HG03135 (cell line): ENCODE results near the gene ATL1.
"Not testable (repeated sequence)": the region's sequence is repeated elsewhere in the genome, so short reads cannot be mapped to it uniquely, and the experiment has no call there.

ENCODE experiments used
- ATAC-seq: cut with Tn5 transposase; IDR thresholded peaks from one replicate; pipeline ENCODE4 v1.9.1; 2021; ENCODE audit warnings: mild to moderate bottlenecking, moderate library complexity; ENCODE audit not compliant: unreplicated experiment

ATL1 gene

DNA sequence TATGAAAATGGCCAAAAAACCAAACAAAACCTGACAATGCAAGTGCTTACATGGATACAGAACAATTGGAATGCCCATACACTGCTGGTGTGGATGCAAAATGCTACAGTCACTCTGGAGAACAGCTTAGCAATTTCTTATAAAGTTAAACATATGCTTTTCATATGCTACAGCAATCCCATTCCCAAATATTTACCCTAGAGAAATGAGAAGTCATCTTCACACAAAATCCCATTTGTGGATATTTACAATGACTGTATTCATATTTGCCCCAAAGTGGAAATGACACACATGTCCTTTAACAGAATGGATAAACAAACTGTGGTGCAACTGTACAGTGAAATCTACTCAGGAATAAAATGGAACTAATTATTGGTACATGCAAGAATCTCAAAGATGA is 87.8 kb downstream of the ATL1 start:
- no peak for ATAC-seq

GRCh38 chr14:50649691-50650090 is 89.7 kb downstream of the ATL1 start:
- no peak for ATAC-seq

GRCh38 chr14:50656776-50657175 is 96.8 kb downstream of the ATL1 start:
- ATAC-seq: no peak

GRCh38 chr14:50657753-50658152 is 97.8 kb downstream of the ATL1 start:
- no peak for ATAC-seq

- ATAC-seq: no peak
Observed at GRCh38 chr14:50658203-50658602, 98.3 kb downstream of the ATL1 start.

DNA sequence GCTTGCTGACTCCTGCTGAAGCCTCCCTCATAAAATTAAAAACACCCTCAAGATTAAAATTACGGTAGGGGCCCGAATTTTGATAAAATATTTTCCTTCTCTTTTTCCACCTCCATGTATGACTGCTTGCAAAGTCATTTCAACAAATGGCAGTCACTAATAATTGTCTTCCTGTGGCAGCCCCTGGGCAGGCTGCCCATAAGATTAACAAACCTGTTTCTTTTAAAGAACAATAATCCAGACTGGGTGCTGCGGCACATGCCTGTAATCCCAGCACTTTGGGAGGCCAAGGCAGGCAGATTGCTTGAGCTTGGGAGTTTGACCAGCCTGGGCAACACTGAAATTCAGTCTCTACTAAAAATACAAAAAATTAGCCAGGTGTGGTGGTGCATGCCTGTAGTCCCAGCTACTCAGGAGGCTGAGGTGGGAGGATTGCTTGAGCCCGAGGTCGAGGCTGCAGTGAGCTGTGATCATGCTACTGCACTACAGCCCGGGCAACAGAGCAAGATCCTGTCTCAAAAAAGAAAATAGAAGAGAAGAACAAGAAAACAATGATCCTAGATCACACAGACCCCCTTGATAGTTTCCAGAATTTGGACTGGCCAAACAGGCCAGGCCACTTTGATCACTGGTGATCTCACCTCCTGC is 99.5 kb downstream of the ATL1 start:
- no peak for ATAC-seq

DNA sequence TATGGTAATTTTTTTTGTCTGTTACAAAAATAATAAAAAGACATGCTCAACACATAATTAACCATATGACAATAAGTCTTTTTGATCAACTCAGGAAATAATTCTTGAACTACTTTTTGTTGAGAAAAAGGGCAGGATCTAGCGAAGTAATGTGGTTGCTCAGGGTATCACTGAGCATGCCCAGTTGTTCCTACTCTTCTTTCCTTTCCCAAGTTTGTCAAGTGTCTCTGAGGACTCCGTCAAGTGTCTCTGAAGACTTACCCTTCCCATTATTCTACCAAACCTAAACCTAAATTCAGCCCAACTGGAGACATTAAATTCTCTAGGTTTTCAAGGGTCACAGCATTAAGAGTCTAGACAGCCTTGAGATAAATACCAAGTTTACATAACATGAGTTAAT is 104.6 kb downstream of the ATL1 start:
- ATAC-seq: not testable (repeated sequence)

DNA sequence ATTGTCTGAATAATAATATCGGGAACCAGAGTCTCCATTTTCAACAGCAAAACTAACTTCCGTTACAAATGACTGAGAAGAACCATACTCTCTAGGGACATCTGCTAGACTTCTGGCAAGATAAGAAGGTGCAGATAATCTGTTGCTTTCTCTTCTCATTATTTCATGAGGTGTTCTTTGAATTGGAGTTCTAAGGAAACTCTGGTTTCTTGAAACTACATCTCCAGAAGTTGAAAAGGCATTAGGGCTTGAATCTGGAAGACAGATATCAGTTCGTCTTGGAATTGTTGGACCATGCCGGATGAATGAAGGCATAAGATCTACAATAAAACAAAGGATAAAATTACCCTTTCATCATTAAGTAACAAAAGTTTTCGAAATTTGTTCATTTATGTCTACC is 105.4 kb downstream of the ATL1 start:
- ATAC-seq: not testable (repeated sequence)

DNA sequence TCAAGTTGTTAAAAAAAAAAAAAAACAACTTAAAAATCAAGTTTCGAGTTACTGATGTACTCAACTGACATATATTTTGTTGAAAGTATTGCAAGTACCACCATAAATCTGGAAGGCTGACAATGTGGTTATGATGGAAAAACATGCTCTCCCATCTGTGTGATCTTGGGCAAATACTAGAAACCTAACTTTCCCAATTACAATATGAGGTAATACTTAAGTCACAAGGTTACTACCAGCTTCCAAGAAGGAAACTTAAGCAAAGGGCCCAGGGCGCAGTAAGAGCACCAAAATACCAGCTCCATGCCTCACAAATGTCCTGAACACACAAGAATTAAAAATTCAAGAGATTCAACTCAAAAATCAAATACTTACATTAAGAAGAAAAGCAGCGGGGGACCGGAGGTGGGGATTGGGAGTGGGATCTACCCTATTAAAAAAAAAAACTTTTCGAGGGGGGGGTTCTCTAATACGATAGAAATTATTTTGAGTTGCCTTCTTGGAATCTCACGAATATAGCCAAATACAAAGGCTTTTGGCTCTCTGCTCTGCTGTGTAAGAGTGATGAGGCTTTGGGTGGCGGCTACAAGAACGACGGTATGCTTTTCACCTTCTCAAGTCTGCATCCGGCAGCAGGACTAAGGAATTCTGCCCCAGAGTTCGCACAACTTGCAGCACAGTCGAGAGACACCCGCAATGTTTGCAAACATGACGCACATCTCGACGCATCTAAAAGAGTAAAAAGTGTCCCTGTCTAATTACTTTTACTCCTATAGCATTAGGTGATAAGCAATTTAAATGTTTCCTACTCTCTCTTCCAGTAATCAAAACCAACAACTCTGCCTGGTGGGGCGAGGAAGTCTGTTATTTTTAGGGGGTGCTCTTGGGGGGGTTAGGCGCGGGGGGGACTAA is 107.1 kb downstream of the ATL1 start:
- no peak for ATAC-seq

- ATAC-seq: peak; percentile 36
Observed at GRCh38 chr14:50667684-50667995, 107.7 kb downstream of the ATL1 start.

DNA sequence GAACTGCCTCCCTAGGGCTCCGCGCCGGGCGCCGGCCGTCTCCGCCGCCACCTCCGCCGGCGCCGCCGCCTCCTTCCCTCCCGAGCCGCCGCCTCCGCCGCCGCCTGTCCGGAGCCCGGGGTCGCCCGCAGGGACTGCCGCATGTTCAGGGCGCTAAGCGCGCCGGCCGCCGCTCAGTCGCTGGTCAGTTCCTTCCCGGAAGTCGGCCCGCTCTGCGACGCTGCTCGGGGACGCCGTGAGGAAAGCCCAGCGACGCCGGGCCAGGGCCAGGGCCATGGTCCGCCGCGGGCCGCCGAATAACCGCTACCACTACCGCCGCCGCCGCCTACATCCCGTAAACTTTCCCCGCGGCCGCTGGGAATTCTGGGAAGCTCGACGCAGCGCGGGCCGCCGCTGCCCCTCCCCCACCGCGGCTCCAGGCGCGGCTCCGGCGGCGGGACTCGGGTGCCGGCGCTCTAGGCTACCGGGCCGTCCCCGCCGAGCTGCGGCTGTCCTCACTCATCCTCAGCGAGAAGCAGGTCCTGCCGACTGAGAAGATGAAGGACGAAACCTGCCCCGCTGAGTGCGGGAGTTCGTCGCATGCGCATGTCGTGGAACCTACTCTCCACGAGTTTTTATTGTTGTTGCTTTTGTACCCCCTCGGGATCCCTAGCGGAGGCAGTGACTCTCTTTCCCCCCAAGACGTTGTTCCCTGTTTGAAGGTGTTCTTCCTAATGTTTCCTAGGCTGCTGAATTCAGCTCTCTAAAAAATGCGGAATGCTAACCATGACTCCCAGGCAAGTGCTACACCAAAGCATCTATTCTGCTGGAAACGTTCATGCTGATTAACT is 108.3 kb downstream of the ATL1 start, which contains the start of gene SAV1:
TSS of gene SAV1 (minus strand) at position 311 of the 830 bp plus-strand sequence. CDS start 339 bp downstream, outside the sequence.
- peak; percentile 58 for ATAC-seq

DNA sequence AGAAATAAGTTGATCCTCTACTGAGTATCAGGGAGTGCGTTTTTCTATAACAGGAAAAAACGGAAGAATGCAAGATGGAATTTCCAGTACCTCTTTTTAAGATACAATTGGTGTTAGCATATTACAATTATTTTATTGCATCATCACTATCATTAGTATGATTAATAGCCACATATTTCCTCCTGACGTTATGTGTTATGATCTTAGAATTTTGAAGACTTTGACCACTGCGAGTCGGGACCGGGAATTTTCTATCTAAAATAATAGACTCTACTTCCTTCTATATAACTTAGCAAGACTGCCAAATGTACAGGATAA is 108.8 kb downstream of the ATL1 start:
- no peak for ATAC-seq

DNA sequence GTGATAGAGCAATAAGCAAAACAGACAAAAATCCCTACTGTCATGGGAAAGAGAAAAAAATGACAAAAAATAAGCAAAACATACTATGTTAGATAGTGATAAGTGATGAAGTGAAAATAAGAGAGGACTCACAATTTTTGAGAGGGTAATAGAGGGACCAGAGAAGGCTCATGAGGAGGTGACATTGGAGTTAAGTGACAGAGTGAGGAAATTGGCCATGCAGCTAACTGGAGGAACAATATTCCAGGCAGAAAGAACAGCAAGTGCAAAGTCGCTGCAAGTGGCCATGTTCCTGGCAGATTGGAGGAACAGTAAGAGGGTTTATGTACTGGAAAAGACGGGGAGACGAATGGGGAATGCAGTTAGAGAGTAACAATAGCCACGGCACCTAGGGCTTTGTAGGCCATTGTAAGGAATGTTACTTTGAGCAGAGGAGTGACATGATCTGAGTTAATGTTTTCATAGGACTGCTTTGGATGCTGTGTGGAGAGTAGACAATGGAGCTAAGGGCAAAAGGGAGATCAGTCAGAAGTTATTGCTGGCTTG is 109.6 kb downstream of the ATL1 start:
- ATAC-seq: no peak

GRCh38 chr14:50670196-50670865 is 110.4 kb downstream of the ATL1 start:
- no peak for ATAC-seq

- ATAC-seq: no peak
Observed at GRCh38 chr14:50670866-50671256, 110.9 kb downstream of the ATL1 start.

DNA sequence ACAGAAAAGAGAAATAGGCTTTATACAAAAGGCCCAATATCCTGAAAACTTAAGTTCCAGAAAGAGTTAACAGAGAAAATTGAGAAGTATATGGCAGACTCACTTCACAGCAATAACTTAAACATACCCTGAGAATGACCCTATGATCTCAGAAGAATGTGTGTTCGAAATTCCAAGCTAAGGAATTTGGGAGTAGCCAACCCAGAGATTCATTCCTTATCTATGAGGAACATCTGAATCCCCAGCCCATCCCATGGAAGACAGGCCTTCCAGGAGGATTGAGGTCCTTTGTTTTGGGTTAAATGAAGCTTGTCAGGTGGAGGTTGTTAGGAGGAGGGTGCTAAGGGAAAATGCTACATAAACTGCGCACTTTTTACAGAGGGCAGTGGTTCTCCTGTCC is 115.7 kb downstream of the ATL1 start:
- no peak for ATAC-seq

- ATAC-seq: no peak
Observed at GRCh38 chr14:50676814-50677516, 117.0 kb downstream of the ATL1 start.

- no peak for ATAC-seq
Observed at GRCh38 chr14:50677527-50678063, 117.7 kb downstream of the ATL1 start.

- no peak for ATAC-seq
Observed at GRCh38 chr14:50678163-50678562, 118.2 kb downstream of the ATL1 start.

DNA sequence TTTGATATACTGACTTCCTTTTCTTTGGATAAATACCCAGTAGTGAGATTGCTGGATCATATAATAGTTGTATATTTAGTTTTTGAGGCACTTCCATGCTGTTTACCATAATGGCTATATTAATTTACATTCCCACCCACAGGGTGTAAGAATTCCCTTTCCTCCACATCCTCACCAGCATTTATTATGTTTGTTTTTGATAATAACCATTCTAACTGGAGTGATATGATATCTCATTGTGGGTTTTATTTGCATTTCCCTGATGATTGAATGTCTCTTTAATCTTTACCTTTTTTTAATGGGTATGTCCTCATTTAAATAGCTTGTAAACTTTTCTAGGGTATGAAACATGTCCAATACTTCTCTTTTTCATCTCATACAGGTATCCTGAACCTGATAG is 119.7 kb downstream of the ATL1 start:
- ATAC-seq: no peak
